Progenitor cell of endocrine pancreas (in vitro differentiated cells): ENCODE data around the gene HGFAC. TPM values are rescaled to one million over a fixed set of nuclear protein-coding genes. Genes with fewer than 3 reads are reported as not detected.

Source experiments
- DNase-seq: peaks from one replicate; pipeline ENCODE4 v3.0.0; 2021; ENCODE audit warnings: low spot score; ENCODE audit not compliant: unreplicated experiment
- H3K27ac Mint-ChIP-seq: 2 replicates; pipeline ENCODE4 v1.8.0; 2021; ENCODE audit warnings: mild to moderate bottlenecking, moderate library complexity, mixed read lengths
- H3K27me3 Mint-ChIP-seq: 2 replicates; pipeline ENCODE4 v1.8.0; 2021; ENCODE audit warnings: mixed read lengths
- H3K36me3 Mint-ChIP-seq: 2 replicates; pipeline ENCODE4 v1.8.0; 2022; ENCODE audit warnings: mixed read lengths; ENCODE audit not compliant: insufficient read depth
- H3K4me1 Mint-ChIP-seq: 2 replicates; pipeline ENCODE4 v1.8.0; 2021; ENCODE audit warnings: low read depth, mixed read lengths
- H3K4me3 Mint-ChIP-seq: 2 replicates; pipeline ENCODE4 v1.8.0; 2021; ENCODE audit warnings: low read depth, mild to moderate bottlenecking, moderate library complexity, mixed read lengths
- H3K9me3 Mint-ChIP-seq: 2 replicates; pipeline ENCODE4 v1.8.0; 2021; ENCODE audit warnings: low read depth, mixed read lengths
- CTCF ChIP-seq: fragments of 200-600 bp; sonication (generic); IDR thresholded peaks from one replicate; pipeline ENCODE4 v1.5.0; 2021; ENCODE audit warnings: antibody characterized with exemption, mild to moderate bottlenecking; ENCODE audit not compliant: unreplicated experiment
- total RNA-seq: library from RNA; stranded (reverse); gene quantifications from 2 replicates; pipeline ENCODE4 v1.2.1, GENCODE V29; 2021

HGFAC gene
- total RNA-seq, 1 donor from 2014 or later, result 7.5 TPM

- H3K4me3 Mint-ChIP-seq, result no peak overlapping the region
- no peak for DNase-seq
- TF ChIP-seq CTCF, result no peak
- H3K4me1 Mint-ChIP-seq, result no peaks in the 10 kb centered on the region
- H3K36me3 Mint-ChIP-seq, result no peaks in the 10 kb centered on the region
- no peaks in the 10 kb centered on the region for H3K9me3 Mint-ChIP-seq
- no peak overlapping the region for H3K27ac Mint-ChIP-seq
- peaks cover 11% of the 10 kb centered on the region for H3K27me3 Mint-ChIP-seq
Measured at GRCh38 chr4:3497095-3497494, 55.3 kb downstream of the HGFAC start.

DNA sequence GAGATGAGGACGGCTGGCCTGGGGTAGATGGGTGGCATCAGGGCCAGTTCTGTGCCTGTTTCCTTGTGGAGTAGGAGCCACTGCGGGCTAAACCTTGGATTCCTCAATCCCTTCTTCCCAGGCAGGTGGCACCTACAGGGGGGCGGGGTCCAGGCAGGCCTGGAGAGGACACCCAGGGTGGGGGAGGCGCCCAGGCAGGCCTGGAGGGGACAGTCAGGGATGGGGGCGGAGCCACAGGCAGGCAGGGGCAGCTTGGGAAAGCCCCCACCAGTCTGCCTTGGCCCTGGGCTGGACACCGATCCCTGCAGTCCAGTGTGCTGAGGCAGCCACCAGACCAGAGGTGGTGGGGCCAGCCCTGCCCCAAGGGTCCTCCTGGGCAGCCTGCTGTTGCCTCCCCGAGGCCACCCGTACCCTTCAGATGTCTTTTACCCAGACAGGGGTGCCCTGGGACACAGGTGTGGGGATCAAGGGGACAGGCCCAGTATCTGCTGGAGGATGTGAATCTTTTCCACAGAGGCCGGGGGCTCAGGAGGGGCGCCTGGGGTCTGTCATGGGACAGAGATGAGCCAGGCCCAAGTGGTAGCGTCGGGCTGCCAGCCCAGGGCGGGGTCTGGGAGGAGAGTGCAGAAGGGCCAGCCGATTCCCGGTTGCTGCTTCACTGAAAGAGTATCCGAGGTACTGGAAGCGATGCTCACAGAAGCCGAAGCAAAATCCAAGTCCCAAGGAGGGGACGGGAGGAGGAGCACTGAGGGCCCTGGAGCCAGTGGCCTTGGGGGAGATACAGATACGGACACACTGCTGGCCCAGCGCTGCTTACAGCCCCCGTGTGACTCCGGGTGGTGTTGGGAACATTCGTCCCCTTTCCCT is 56.0 kb downstream of the HGFAC start:
- no peak for DNase-seq
- H3K27me3 Mint-ChIP-seq, result peaks cover 7% of the 10 kb centered on the region
- no peak overlapping the region for H3K27ac Mint-ChIP-seq
- H3K4me1 Mint-ChIP-seq, result no peaks in the 10 kb centered on the region
- no peaks in the 10 kb centered on the region for H3K36me3 Mint-ChIP-seq
- no peak for TF ChIP-seq CTCF
- no peaks in the 10 kb centered on the region for H3K9me3 Mint-ChIP-seq
- no peak overlapping the region for H3K4me3 Mint-ChIP-seq

DNA sequence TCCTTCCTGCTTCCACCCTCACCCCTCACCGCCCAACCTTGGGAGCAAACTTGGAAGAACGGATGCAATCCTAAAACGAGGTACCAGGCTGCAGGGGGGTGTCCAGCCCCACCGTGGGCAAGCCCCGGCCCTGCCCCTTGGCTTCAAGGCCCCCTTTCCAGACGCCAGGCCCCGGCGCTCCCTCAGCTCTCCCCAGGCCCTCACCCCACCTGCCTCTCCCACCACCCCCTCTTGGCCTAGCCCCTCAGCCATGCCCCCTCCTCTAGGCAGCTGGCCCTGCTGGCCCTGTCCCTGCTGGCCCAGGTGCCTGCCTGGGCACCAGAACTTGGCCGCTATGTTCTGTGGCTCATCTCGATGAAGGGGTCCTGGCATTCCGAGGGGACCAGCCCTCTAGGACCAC is 56.6 kb downstream of the HGFAC start:
- Mint-ChIP-seq H3K27me3 (peaks cover 7% of the 10 kb centered on the region), H3K4me3 (no peak overlapping the region), H3K9me3 (no peaks in the 10 kb centered on the region), H3K36me3 (peaks cover 2% of the 10 kb centered on the region), H3K4me1 (no peaks in the 10 kb centered on the region), H3K27ac (no peak overlapping the region)
- no peak for DNase-seq
- TF ChIP-seq CTCF, result no peak

Other genes with a start within 250 kb of the HGFAC start
- 2.1 and 2.4 TPM in 2 replicates for gene MSANTD1, start 192.8 kb upstream of the HGFAC start, total RNA-seq
- gene RGS12, start 148.9 kb upstream of the HGFAC start, total RNA-seq, result 102 and 106 TPM in 2 replicates
- 0.13 TPM in 1 of 2 replicates, not detected in the other for gene DOK7, start 21.3 kb downstream of the HGFAC start, total RNA-seq
- 125 and 134 TPM in 2 replicates for gene LRPAP1, start 90.5 kb downstream of the HGFAC start, total RNA-seq